ENCODE data around the gene PFN3.

The PFN3 gene

GRCh38 chr5:177414481-177414880 is 14.0 kb upstream of the PFN3 start:
- no peak overlapping the region for H3K27ac ChIP-seq (ENCODE audit: low read depth, low read length)
- H3K4me1 ChIP-seq (ENCODE audit: control insufficient read depth, low read length), result peaks cover 6% of the 10 kb centered on the region; the same call in 1 of the 2 replicates
- H3K9me3 ChIP-seq (ENCODE audit: control insufficient read depth, insufficient read depth, low read length), result no peaks in the 10 kb centered on the region
- H3K36me3 ChIP-seq (ENCODE audit: control insufficient read depth, low read length), result no peaks in the 10 kb centered on the region
- H4K20me1 ChIP-seq (ENCODE audit: control insufficient read depth, insufficient read depth, low read depth, low read length), result no peaks in the 10 kb centered on the region
- no peak for TF ChIP-seq CTCF (IDR thresholded peaks at IDR 0.05; ENCODE audit: low read depth, low read length, poor library complexity, severe bottlenecking)
- TF ChIP-seq EZH2phosphoT487 (IDR thresholded peaks at IDR 0.05; ENCODE audit: borderline replicate concordance, low read length), result no peak
- no peak overlapping the region for H3K4me2 ChIP-seq (ENCODE audit: low read length)
- no peaks in the 10 kb centered on the region for H3K9me2 ChIP-seq (replicated peaks; ENCODE audit: control insufficient read depth, low read length)
- H3K4me3 ChIP-seq (ENCODE audit: low read length), result no peak overlapping the region
- no peaks in the 10 kb centered on the region for H3F3A ChIP-seq (ENCODE audit: control insufficient read depth, insufficient read depth)
- peaks cover 9% of the 10 kb centered on the region; the same call in 1 of the 2 replicates for H3K27me3 ChIP-seq (ENCODE audit: control insufficient read depth, low read length)
- H3K79me2 ChIP-seq (ENCODE audit: control insufficient read depth, low read length), result no peaks in the 10 kb centered on the region

DNA sequence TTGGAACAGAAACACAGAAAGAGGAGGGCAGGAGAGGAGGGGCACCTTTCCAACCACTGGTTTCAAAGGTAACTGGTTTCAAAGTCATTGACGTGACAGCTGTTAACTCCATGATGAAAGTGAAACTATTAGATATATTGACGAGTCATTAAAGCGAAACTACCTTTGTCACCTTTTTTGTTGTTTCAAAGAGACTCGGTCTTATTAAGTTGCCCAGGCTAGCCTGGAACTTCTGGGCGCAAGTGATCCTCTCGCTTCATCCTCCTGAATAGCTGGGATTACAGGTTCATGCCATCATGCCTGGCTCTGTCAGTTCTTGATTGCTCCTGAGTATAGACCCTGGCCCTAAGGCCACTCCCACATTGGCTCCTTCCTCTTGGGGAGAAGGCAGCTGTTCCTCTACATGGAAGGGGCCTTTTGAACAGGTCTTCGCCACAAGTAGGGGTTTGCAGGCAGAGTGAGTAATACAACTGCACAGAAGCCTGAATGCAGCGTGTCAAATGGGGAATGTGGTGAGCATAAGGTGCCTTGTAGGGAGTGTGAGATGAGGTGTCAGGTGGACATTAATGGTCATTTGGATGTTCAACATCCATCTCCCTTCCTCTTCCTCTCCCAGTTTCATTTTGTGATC is 12.3 kb upstream of the PFN3 start:
- H3K9me3 ChIP-seq (ENCODE audit: control insufficient read depth, insufficient read depth, low read length), result no peaks in the 10 kb centered on the region
- no peak overlapping the region for H3K4me2 ChIP-seq (ENCODE audit: low read length)
- H3K4me1 ChIP-seq (ENCODE audit: control insufficient read depth, low read length), result peaks cover 6% of the 10 kb centered on the region; the same call in 1 of the 2 replicates
- peaks cover 9% of the 10 kb centered on the region; the same call in 1 of the 2 replicates for H3K27me3 ChIP-seq (ENCODE audit: control insufficient read depth, low read length)
- H3F3A ChIP-seq (ENCODE audit: control insufficient read depth, insufficient read depth), result no peaks in the 10 kb centered on the region
- H3K36me3 ChIP-seq (ENCODE audit: control insufficient read depth, low read length), result no peaks in the 10 kb centered on the region
- no peaks in the 10 kb centered on the region for H3K9me2 ChIP-seq (replicated peaks; ENCODE audit: control insufficient read depth, low read length)
- H3K4me3 ChIP-seq (ENCODE audit: low read length), result no peak overlapping the region
- no peaks in the 10 kb centered on the region for H3K79me2 ChIP-seq (ENCODE audit: control insufficient read depth, low read length)
- TF ChIP-seq CTCF (IDR thresholded peaks at IDR 0.05; ENCODE audit: low read depth, low read length, poor library complexity, severe bottlenecking) (no peak), EZH2phosphoT487 (IDR thresholded peaks at IDR 0.05; ENCODE audit: borderline replicate concordance, low read length) (no peak)
- H4K20me1 ChIP-seq (ENCODE audit: control insufficient read depth, insufficient read depth, low read depth, low read length), result no peaks in the 10 kb centered on the region
- no peak overlapping the region for H3K27ac ChIP-seq (ENCODE audit: low read depth, low read length)

DNA sequence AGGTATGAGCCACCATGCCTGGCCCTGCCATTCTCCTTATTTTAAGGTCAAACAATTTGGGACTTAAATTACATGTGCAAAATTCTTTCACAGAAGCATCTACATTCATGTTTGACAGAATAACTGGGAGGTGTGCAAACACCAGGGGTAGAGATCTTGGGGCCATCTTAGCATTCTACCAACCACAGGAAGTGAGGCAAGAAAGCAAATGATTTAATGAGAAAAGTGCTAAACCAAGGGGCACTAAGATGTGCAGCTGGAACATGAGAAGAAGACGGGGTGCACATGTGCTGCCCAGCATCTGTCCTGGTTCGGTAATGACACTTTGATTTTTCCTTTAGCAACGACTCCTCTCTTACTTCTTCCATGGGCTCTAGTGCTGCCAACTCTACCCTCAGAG is 10.1 kb upstream of the PFN3 start:
- H3K79me2 ChIP-seq (ENCODE audit: control insufficient read depth, low read length), result no peaks in the 10 kb centered on the region
- peaks cover 6% of the 10 kb centered on the region for H3K4me1 ChIP-seq (ENCODE audit: control insufficient read depth, low read length)
- peaks cover 12% of the 10 kb centered on the region; the same call in 1 of the 2 replicates for H3K27me3 ChIP-seq (ENCODE audit: control insufficient read depth, low read length)
- TF ChIP-seq CTCF (IDR thresholded peaks at IDR 0.05; ENCODE audit: low read depth, low read length, poor library complexity, severe bottlenecking) (no peak), EZH2phosphoT487 (IDR thresholded peaks at IDR 0.05; ENCODE audit: borderline replicate concordance, low read length) (no peak)
- no peaks in the 10 kb centered on the region for H4K20me1 ChIP-seq (ENCODE audit: control insufficient read depth, insufficient read depth, low read depth, low read length)
- H3K27ac ChIP-seq (ENCODE audit: low read depth, low read length), result no peak overlapping the region
- no peaks in the 10 kb centered on the region for H3K36me3 ChIP-seq (ENCODE audit: control insufficient read depth, low read length)
- no peaks in the 10 kb centered on the region for H3K9me3 ChIP-seq (ENCODE audit: control insufficient read depth, insufficient read depth, low read length)
- no peaks in the 10 kb centered on the region for H3F3A ChIP-seq (ENCODE audit: control insufficient read depth, insufficient read depth)
- H3K4me3 ChIP-seq (ENCODE audit: low read length), result no peak overlapping the region
- no peaks in the 10 kb centered on the region for H3K9me2 ChIP-seq (replicated peaks; ENCODE audit: control insufficient read depth, low read length)
- no peak overlapping the region for H3K4me2 ChIP-seq (ENCODE audit: low read length)

All from DOHH2 (cell line).